SH-SY5Y (cell line): Measurements from ENCODE around the gene NR2F1-AS1.

ENCODE experiments used
- GATA2 ChIP-seq: IDR thresholded peaks from 2 replicates; pipeline ENCODE4 v1.6.1; 2011; ENCODE audit warnings: mild to moderate bottlenecking, low read depth, low read length
- GATA3 ChIP-seq: IDR thresholded peaks from 2 replicates; pipeline ENCODE4 v1.6.1; 2011; ENCODE audit warnings: low read depth, mild to moderate bottlenecking, low read length, moderate library complexity

GRCh38 chr5:93381057-93381456 lies 200.0 kb downstream of the NR2F1-AS1 start:
- TF ChIP-seq GATA2 (no peak), GATA3 (no peak)
